Neural cell (in vitro differentiated cells): ENCODE results near the gene EVL.

Source experiments
- CTCF ChIP-seq: fragments of 450-650 bp; IDR thresholded peaks from 2 replicates; pipeline ENCODE4 v1.5.1; 2014; ENCODE audit warnings: antibody characterized with exemption, mild to moderate bottlenecking, moderate library complexity; ENCODE audit not compliant: poor library complexity, severe bottlenecking
- EZH2 ChIP-seq: fragments of 200-600, 300-800 bp; shearing (Covaris generic), sonication (generic); IDR thresholded peaks from 2 replicates; pipeline ENCODE4 v1.6.1; 2014; ENCODE audit warnings: antibody characterized with exemption, low read length, borderline replicate concordance, mild to moderate bottlenecking; ENCODE audit not compliant: insufficient read depth, poor library complexity, severe bottlenecking
- POLR2AphosphoS5 ChIP-seq: IDR thresholded peaks from 2 replicates; pipeline ENCODE4 v1.6.1; 2012
- RAD21 ChIP-seq: fragments of 450-650 bp; conservative IDR thresholded peaks from 2 replicates; pipeline ENCODE4 v1.6.1; 2014; ENCODE audit warnings: antibody characterized with exemption, mild to moderate bottlenecking, moderate library complexity
- SMC3 ChIP-seq: fragments of 450-650 bp; conservative IDR thresholded peaks from 2 replicates; pipeline ENCODE4 v1.6.1; 2014; ENCODE audit warnings: antibody characterized with exemption, mild to moderate bottlenecking, moderate library complexity; ENCODE audit not compliant: poor library complexity

GRCh38 chr14:100135784-100136183, 70.6 kb downstream of the EVL start:
- no peak for TF ChIP-seq CTCF
- no peak for TF ChIP-seq EZH2
- TF ChIP-seq SMC3, result no peak
- no peak for TF ChIP-seq POLR2AphosphoS5
- TF ChIP-seq RAD21, result no peak
